ENCODE results near the gene AMMECR1. TPM values are rescaled to one million over a fixed set of nuclear protein-coding genes. Genes with fewer than 3 reads are reported as not detected.

AMMECR1 gene
- total RNA-seq, 4 donors from 2014 or later = 7.4 to 10.0 (median 8.2) TPM

DNA sequence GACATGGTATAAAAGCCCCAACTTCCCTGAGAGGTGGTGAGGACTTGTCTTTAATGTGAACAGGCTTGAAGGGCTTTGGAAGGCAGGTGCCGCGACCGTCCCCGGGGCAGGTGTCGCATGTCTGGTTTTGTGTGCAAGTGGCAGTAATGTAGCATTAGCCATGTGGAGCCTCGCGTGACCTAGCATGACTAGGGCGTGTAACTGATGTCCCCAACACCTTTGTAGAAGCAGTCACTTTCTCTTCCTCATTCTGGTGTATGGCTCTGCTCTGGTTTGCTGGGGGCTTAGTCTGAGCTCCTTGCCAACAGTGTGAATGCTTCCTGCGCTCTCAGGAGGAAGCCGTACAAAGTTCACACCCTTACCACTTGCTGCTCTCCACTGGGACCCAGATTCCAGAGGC, 145.7 kb downstream of the AMMECR1 start:
- TF ChIP-seq, protein P1, sequence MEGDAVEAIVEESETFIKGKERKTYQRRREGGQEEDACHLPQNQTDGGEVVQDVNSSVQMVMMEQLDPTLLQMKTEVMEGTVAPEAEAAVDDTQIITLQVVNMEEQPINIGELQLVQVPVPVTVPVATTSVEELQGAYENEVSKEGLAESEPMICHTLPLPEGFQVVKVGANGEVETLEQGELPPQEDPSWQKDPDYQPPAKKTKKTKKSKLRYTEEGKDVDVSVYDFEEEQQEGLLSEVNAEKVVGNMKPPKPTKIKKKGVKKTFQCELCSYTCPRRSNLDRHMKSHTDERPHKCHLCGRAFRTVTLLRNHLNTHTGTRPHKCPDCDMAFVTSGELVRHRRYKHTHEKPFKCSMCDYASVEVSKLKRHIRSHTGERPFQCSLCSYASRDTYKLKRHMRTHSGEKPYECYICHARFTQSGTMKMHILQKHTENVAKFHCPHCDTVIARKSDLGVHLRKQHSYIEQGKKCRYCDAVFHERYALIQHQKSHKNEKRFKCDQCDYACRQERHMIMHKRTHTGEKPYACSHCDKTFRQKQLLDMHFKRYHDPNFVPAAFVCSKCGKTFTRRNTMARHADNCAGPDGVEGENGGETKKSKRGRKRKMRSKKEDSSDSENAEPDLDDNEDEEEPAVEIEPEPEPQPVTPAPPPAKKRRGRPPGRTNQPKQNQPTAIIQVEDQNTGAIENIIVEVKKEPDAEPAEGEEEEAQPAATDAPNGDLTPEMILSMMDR (IDR thresholded peaks at IDR 0.05) = no peak
- no peak for TF ChIP-seq POLR2A (IDR thresholded peaks at IDR 0.05)
- Histone ChIP-seq H3K36me3 (no peaks in the 10 kb centered on the region), H3K9me3 (no peaks in the 10 kb centered on the region), H3K4me1 (no peaks in the 10 kb centered on the region), H3K27ac (no peak overlapping the region), H3K27me3 (no peaks in the 10 kb centered on the region), H3K4me3 (no peak overlapping the region)
- DNase-seq = peak in 2 of 3 donors; percentile 69 to 76

DNA sequence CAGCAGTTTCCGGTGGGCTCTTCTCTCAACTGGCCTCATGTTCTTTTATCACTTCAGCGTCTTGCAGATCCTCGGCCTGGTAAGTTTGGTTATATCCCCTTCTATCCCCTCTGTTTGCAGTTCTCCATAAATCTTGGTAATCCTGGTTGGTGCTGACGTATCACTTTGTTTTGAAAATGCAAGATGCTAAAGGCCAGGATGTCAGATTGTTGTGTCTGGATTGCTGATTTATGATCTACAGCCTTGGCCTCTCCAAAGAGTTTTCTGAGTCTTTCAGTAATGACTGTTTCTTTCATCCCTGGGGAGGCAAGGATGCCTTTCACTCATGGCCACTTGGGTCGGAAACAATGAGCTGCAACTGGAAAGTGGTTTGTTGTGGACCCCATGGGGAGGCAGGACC, 146.4 kb downstream of the AMMECR1 start:
- no peak for DNase-seq
- Histone ChIP-seq H3K4me1 (no peaks in the 10 kb centered on the region), H3K36me3 (no peaks in the 10 kb centered on the region), H3K27me3 (no peaks in the 10 kb centered on the region), H3K9me3 (no peaks in the 10 kb centered on the region), H3K27ac (no peak overlapping the region), H3K4me3 (no peak overlapping the region)
- TF ChIP-seq, protein P1 (IDR thresholded peaks at IDR 0.05) = no peak
- TF ChIP-seq POLR2A (IDR thresholded peaks at IDR 0.05) = no peak

DNA sequence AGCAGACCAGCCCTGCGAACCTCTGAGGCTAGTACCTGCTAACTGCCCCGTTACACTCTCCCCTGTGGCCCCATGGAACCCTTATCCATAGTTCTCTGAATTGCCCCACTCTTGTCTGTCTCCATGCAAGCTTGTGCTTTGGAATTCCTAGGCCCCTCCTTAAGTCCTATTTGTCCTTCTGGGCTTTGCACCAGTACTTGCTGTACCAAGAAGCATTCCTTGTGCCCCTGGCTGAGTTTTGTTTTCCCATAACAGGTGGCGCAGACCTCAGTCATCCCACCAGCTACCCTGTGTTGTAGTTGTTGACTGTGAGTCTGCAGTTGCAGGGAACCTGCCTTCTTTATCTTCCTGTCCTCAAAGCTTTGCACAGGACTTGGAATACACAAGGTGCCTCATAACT, 147.9 kb downstream of the AMMECR1 start:
- no peak overlapping the region for H3K4me3 ChIP-seq
- no peak for TF ChIP-seq POLR2A (IDR thresholded peaks at IDR 0.05)
- TF ChIP-seq, protein P1 (IDR thresholded peaks at IDR 0.05) = no peak
- no peak for DNase-seq

DNA sequence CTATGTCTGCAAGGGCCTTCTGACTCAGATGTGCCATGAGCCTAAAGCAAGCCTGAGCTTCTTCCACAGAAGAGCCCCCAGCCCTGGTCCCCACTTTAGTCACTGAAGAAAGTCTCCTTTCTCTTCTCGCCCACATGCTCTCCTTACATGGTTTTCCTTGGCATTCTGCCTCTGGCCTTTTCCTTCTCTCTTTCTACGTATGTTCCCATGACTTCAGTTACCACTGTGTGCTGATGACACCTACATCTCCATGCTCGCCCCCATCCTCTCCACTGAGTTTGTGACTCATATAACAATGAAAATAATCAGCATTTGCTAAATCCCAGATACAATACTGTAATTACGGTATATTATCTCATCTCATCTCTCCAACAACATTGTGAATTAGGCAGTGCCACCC, 149.3 kb downstream of the AMMECR1 start:
- Histone ChIP-seq H3K27me3 (no peaks in the 10 kb centered on the region), H3K36me3 (no peaks in the 10 kb centered on the region), H3K4me1 (no peaks in the 10 kb centered on the region), H3K9me3 (no peaks in the 10 kb centered on the region), H3K27ac (no peak overlapping the region), H3K4me3 (no peak overlapping the region)
- DNase-seq = no peak
- TF ChIP-seq POLR2A (IDR thresholded peaks at IDR 0.05) = no peak
- TF ChIP-seq, protein P1 (IDR thresholded peaks at IDR 0.05) = no peak

More for the DNA sequence above, 147.9 kb downstream of the AMMECR1 start:
- Histone ChIP-seq H3K27me3 (no peaks in the 10 kb centered on the region), H3K27ac (no peak overlapping the region), H3K4me1 (no peaks in the 10 kb centered on the region), H3K9me3 (no peaks in the 10 kb centered on the region), H3K36me3 (no peaks in the 10 kb centered on the region)

DNA sequence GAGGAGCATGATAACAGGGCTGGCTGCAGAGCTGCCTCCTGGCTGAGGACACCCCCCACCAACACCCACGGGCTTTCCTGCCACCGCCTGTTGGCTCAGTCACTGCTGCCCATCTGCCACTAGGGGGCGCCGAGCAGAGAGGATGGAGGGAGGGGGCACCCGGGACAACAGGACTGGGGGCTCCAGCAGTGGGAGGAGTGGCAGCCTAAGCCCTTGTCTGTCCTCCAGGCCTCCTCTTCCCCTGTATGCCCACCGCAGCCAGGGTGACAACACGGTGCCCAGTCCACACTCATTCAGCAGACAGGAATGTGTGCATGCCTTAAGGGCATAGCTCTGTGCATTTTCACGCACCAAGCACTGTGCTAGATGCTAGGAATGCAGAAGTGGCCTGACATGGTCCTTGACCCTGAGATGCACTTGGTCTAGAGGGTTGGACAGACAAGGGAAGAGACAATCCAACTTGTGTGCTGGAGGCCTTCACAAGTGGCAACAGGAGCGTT, 149.9 kb downstream of the AMMECR1 start:
- Histone ChIP-seq H3K9me3 (no peaks in the 10 kb centered on the region), H3K27ac (no peak overlapping the region), H3K36me3 (no peaks in the 10 kb centered on the region), H3K4me3 (no peak overlapping the region), H3K4me1 (no peaks in the 10 kb centered on the region), H3K27me3 (no peaks in the 10 kb centered on the region)
- DNase-seq = no peak
- TF ChIP-seq, protein P1 (IDR thresholded peaks at IDR 0.05) = peak in 5 of 6 experiments; percentile 34 to 51 (median 38)
- no peak for TF ChIP-seq POLR2A (IDR thresholded peaks at IDR 0.05)

DNA sequence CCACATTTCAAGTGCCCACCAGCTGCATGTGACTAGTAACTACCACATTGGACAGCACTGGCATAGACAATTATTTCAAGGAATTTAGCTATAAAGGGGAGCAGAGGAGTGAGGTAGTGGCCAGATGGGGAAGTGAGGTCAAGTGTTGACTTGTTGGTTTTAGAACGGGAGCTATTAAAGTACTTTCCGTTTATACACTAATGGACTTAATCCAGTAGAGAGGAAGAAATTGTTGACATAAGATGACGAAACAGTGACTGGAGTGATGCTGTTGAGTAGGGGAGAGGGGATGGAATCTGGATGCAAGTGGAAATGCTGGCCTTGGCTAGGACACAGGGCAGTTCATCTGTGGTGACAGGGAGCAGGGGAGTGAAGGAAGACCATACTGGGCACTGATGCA, 154.4 kb downstream of the AMMECR1 start:
- Histone ChIP-seq H3K36me3 (no peaks in the 10 kb centered on the region), H3K9me3 (no peaks in the 10 kb centered on the region), H3K4me1 (no peaks in the 10 kb centered on the region), H3K27ac (no peak overlapping the region), H3K27me3 (no peaks in the 10 kb centered on the region), H3K4me3 (no peak overlapping the region)
- no peak for DNase-seq
- TF ChIP-seq POLR2A (IDR thresholded peaks at IDR 0.05) = no peak
- TF ChIP-seq, protein P1 (IDR thresholded peaks at IDR 0.05) = no peak
